GM12801 (cell line): ENCODE data around the gene HNRNPDL.

Experiments used
- TF ChIP-seq, protein P1 (sequence below): IDR thresholded peaks from one replicate; pipeline ENCODE4 v1.5.1; 2011; ENCODE audit warnings: control low read depth; ENCODE audit not compliant: insufficient read length; ENCODE audit errors: extremely low read depth

HNRNPDL gene

DNA sequence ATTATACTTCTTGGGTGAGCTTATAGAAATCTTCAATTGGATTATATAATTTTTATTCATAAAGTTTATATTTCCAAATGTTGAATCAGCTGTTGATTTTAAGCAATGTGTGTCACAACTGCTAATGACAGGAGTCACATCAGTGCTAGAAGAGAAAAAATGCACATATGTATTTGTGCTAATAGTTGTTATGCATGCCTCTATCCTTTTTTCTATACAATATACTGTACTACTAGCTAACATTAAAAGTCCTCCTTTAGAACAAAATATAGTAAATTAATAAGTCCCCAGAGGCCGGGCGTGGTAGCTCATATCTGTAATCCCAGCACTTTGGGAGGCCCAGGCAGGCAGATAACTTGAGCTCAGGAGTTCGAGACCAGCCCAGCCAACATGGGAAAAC lies 32.7 kb downstream of the HNRNPDL start:
- TF ChIP-seq, protein P1, sequence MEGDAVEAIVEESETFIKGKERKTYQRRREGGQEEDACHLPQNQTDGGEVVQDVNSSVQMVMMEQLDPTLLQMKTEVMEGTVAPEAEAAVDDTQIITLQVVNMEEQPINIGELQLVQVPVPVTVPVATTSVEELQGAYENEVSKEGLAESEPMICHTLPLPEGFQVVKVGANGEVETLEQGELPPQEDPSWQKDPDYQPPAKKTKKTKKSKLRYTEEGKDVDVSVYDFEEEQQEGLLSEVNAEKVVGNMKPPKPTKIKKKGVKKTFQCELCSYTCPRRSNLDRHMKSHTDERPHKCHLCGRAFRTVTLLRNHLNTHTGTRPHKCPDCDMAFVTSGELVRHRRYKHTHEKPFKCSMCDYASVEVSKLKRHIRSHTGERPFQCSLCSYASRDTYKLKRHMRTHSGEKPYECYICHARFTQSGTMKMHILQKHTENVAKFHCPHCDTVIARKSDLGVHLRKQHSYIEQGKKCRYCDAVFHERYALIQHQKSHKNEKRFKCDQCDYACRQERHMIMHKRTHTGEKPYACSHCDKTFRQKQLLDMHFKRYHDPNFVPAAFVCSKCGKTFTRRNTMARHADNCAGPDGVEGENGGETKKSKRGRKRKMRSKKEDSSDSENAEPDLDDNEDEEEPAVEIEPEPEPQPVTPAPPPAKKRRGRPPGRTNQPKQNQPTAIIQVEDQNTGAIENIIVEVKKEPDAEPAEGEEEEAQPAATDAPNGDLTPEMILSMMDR: no peak

DNA sequence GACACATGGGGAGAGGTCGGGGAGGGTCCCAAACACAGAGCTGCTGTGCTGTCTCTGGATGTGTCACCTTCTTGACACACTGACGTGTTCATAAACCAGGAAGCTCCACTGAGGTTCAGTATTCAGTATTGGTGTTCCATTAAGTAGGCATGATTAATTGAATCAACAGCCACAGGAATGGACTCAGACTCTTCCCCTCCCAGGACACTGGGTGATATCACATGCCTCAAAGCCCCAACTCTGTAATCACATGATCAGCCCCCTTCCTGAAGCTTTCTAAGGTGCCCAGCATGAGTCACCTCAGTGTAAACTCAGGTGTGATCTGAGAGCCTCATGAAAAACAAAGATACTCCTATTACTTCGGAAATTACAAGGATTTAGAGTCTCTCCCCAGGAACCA lies 35.4 kb downstream of the HNRNPDL start:
- TF ChIP-seq, protein P1: no peak

DNA sequence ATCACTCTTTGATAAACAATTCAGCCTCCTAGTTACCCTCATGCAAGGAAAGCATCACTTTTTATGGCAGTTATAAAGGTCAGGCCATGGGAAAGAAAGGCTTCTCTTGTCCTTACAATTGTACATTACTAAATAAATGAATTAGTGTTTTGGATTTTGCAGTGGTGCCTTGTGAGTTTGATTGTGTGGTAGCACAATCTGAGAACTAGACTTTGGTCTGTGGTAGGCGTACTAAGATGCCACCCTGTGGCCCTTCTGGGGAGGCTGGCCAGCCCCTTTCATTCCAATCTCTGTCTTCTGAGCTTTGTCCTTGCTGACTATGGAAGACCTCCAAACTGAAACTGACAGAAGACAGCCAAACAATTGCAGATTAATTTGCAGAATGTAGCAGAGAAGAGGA lies 41.9 kb downstream of the HNRNPDL start:
- TF ChIP-seq, protein P1: no peak

DNA sequence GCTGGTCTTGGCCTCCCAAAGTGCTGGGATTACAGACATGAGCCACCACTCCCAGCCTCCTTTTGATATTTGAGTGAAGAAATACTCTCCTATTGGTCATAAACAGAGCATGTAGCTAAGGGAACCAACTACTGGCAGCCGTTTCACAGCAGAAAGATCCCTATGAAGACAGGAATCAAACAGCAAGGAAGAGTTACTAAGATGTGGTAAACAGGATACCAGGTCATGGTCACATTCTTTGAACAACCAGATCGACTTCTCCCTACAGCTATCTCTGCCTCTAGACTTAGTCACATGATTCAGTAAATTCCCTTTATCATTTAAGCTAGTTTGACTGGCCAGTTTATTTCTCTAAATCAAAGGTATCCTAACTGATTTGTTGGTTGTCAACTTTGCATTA lies 47.5 kb downstream of the HNRNPDL start:
- TF ChIP-seq, protein P1: no peak

DNA sequence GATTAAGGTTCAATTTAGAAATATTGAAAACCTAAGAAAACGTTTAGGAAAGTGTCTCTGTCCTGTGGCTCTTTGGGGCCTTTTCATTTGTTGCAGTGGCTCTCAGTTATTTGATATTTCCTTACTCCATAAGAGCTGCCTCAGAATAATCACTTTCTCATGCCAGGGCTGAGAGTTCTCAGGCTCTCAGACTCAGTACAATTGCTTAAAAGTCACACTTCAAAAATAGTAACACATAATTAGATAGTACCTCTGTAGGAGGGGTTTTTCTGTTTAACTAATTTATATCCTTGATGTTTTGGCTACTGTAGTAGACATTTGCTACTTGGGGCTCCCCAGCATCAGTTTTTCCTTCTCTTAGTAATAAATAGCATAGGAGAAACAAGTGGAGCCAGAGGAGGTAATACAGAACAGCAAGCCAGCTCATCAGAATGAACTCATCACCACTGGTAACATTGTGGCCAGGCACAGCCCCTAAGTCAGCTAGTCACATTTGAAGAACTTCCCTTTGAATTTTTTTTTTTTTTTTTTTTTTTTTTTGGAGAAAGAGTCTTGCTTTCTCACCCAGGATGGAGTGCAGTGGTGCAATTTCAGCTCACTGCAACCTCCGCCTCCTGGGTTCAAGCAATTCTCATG lies 48.5 kb downstream of the HNRNPDL start:
- TF ChIP-seq, protein P1: no peak

DNA sequence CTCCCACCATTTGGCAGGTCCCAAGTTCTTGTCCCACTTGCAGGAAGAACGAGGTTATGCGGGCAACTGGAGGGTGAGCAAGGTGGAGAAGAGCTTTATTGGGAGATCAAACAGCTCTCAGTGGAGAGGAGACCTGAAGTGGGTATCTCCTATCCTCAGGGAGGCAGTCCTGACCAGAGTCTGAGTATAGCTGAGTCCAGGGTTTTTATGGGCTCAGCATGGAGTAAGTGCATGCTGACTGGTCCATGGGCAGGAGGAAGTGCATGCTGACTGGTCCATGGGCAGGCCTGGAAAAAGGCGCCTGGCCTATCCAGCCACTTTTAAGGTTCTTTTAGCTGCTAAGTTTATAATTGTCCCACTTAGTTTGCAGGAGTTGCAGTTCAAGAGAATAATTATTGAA lies 49.0 kb downstream of the HNRNPDL start:
- TF ChIP-seq, protein P1: no peak

DNA sequence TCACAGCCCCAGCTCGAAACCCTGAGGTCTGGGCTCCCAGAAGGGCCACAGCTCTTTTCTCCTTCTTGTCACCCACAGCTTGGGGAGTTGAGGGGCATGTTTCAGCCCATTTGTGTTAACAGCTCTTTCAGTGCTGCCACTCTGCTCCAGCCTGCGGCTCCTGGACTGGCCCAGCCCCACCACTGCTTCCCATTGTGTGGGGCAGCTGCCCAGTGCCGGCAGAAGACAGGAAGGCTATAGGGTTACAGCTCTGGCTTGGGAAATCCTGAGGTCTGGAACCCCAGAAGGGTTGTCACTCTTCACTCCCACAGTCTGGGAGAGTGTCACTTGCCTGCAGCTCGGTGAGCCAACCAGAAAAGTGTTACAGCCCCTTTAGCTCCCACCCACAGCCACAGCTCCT lies 49.4 kb downstream of the HNRNPDL start:
- TF ChIP-seq, protein P1: no peak
